HTR-8/SVneo (cell line): ENCODE measurements around the gene MR1.

Experiments
- DNase-seq: peaks from one replicate; pipeline ENCODE4 v3.0.0; 2011; ENCODE audit warnings: low spot score, mixed read lengths; ENCODE audit not compliant: insufficient read length
- FAIRE-seq: peaks from 2 replicates; lab custom pipeline; 2011; peaks lifted over from hg19 to GRCh38; lab: Jason Lieb, UNC

MR1 gene

GRCh38 chr1:181033799-181034451 lies at the start of gene MR1:
MR1 (plus strand) TSS chr1:181033983; CDS start chr1:181034008, 25 bp downstream.
- FAIRE-seq (no peak), DNase-seq (peak; percentile 88)

DNA sequence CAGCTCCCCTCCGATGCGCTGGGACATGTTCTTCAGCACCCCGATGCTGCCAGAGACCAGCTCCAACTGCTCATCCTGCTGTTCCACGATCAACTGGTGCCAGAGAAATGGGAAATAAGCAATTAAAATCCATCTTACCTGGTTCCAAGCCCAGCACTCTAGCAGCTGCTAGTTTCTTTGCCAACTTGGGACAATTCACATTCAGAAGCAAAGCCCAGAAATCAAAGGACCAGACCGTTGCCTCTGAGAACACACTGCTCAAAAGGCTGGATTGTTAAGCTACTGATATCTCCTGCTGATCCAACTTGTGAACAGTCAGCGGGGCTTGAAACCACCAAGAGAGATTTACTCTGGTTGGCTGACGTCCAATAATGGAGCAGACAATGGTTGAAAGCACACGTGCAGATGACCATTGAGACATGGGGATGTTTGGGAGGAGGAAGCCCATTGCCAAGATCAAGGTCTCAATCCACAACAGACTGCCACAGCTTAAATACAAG lies 45.5 kb upstream of the MR1 start:
- DNase-seq (no peak), FAIRE-seq (no peak)

DNA sequence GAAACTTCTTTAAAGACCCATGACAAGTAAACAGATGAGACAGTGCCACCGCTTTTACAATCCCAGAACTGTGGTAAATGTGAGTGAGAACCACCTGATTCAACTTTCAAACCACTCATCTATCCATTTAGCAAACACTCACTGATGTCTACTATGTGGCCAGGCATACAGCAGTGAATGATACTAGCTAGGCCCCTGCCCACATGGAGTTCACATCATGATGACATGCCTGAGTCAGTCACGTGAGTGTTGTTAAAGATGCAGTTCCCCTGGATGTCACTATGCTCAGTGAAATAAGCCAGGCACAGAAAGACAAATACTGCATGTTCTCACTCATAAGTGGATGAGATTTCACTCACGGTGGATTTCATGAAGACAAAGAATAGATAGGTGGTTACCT lies 39.5 kb upstream of the MR1 start:
- FAIRE-seq (peak; percentile 83), DNase-seq (no peak)

DNA sequence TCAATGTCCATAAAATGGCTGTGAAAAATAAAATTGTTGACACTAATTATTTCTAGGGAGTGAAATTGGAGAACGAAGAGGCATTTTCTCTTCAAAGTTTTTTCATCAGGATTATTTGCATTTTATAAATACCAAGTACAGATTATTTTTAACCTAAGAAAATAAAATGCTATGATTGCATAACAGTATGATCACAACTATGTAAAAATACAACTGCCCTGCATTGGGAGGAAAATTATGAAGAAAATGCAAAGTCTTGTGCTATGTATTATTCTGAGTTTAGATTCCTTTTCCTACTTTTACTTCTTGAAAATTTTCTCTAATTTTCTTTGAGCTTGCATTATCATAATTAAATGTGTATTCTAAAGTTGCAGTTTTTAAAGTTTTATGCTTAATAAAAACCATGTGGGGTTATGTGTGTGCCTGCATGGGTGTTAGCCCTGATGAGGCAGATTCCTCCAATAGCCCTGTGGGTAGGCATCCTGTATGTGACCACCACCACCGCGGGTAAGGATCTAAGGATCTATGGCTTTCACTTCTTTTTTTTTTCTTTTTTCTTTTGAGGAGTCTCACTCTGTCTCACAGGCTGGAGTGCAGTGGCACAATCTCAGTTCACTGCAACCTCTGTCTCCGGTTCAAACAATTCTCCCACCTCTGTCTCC lies 35.8 kb upstream of the MR1 start:
- FAIRE-seq: no peak

DNA sequence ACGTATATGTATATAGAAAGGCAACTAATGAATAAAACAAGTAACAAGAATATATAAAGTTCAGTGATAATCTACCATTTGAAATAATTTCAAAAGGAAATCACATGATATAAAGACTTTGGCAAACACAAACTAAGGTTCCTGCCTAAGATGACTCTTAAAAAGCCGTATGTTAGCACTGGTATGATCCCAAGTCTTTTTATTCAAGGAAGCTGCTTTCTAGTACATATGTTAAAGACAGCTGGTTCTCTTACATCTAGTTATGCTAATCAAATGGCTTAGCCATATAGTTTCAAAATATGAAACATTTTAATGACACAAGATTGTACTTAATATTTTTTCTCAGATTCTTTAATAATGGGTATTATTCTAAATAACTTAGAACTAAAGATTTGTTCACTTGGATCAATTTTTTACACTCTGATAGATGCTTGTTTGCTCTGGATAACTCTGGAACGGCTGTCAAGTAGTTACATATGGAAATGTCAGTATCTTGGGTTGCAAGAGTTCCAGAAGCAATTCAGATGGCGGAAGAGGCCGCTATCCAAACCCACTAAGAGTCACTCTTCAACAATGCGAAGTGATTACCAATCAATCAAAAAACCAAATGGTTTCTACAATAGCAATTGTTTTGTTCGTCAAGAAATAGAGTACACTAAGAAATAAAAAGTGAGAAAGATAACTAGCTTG lies 32.5 kb upstream of the MR1 start:
- no peak for FAIRE-seq
- no peak for DNase-seq

More for the DNA sequence above, 35.8 kb upstream of the MR1 start:
- no peak for DNase-seq

DNA sequence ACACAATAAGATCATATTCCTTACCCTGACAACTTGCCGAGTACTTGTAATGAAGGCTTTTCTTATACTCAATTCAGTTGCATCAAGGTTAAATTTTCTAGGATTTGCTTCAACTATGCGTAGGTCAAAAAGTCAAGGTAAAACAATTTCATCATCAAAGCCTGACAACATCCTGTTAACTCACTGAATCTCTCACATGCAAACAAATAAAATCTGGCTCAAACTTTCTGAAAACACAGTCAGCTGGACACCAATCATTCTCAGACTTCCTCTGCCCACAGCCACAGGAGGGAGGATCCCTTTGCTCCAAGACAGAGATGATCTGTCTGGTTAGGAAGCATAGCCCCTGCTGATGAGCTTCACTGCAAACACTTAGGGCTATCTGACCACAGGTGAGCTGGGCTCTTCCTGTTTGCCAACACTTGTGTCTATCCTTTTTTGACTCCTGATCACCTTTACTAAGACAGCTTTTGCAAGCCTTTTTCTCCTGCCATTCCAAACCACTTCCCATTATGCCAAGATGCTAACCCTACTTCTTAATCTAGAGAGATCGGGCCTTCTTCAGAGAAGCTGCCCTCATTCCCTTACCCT lies 31.1 kb upstream of the MR1 start:
- no peak for FAIRE-seq
- DNase-seq: no peak

- FAIRE-seq: no peak
- peak; percentile 22 for DNase-seq
Measured at GRCh38 chr1:181010789-181011188, 23.0 kb upstream of the MR1 start.

DNA sequence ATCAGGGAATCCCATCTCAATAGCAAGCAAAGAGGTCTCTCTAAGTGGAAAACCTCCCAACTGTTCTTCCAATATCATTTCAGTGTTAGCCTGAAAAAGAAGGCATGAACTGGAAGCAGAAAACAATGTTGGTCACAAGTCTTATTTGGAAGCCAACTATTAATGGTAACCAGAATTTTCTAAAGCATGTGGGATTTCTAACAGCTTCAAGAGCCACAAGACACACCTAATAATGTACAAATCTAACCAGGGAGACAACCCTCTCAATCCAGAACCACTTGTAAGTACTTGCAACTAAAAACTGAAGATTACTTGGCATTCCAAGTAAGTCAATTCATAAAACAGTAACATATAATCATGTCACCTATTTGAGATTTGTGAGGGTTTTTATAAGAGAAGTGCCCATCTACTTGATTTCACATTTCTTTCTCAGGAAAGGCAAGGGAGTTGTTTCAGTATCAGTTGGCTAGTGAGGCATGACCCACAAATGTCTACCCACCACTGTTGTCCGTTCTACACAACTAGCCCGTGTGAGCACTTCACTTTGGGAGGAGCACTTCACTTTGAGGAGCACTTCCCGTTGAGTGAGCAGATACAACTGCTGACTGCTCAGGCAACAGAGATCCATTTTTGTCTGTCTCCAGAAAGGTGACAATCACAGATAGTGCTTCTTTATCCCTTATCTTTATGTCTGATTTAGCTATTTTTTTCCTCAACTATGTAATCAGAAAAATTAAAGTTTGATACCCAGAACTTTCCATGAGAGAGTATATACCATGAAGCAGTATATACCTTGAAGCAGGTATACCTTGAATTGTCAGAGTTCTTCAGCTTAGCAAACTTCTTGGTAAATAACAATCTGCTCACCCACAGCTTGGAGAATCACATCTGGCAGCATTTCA lies 22.2 kb upstream of the MR1 start:
- no peak for DNase-seq
- no peak for FAIRE-seq

GRCh38 chr1:181012203-181012745 lies 21.5 kb upstream of the MR1 start:
- FAIRE-seq (no peak), DNase-seq (no peak)

GRCh38 chr1:181013144-181013543 lies 20.6 kb upstream of the MR1 start:
- DNase-seq (no peak), FAIRE-seq (no peak)

- DNase-seq (no peak), FAIRE-seq (no peak)
Measured at GRCh38 chr1:181014477-181015250, 19.1 kb upstream of the MR1 start.

DNA sequence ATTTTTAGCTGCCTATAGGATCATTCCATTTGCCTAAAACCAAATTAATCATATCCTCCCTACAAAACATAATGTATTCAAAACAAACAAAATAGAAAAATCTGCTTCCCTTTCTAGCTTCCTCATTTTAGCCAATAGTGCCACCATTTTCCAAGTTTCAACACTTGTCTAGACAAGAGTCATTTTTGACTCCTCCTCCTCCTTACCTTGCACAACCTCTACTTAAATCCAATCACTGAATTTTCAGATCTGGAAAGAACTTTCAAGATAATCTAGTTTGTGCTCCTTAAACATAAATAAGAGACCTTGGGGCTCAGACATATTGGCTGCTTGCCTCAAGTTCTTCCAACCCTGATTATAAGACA lies 18.6 kb upstream of the MR1 start:
- DNase-seq: no peak
- no peak for FAIRE-seq

DNA sequence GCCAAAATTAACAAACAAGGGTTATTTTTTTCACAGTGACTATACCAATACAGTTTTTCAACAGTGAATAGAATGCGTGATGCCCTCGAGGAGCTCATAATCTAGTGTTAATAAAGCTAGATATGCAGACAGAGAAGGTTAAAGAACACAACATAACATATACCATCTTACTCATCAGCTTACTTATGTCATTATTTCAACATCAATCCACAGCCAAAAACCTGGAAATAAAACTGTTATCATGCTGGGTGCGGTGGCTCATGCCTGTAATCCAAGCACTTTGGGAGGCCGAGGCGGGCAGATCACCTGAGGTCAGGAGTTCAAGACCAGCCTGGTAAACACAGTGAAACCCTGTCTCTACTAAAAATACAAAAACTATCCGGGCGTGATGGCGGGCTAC lies 17.2 kb upstream of the MR1 start:
- FAIRE-seq (no peak), DNase-seq (no peak)

DNA sequence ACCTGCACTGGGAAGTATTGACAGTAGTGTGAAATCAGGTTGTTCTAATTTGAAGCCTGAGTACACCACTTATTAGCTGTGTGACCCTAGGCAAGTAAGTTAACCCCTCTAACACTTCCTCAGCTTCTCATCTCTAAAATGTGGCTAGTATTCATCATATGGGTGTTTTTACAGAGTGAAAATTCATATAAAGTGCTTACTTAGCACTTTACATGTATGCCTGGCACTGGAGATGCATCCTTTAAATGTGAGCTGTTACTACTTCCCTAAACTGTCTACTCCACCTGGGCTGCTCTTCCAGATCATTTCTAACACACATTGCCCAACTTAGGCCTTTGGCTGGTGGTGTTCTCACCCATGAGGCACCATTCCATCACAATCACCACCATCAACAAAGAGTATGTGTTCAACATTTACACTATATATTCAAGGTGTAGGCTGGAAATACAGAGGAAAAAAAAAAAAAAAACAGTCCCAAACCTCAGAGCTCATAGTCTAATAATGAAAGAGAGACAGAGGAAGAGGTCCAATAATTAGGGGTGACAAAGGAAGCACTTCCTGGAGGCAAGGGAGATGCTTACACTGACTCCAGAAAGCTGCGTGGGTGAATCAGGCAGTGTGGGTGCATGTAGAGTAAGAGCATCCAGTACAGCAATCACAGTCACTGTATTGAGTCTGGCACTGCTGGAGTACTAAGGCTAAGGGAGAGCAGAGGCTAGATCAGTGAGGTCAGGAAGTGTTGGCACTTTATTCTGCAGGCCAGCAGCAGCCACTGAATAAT lies 14.7 kb upstream of the MR1 start:
- DNase-seq (no peak), FAIRE-seq (no peak)

- FAIRE-seq: no peak
Measured at GRCh38 chr1:181021159-181021558, 12.6 kb upstream of the MR1 start.

GRCh38 chr1:181021811-181022434 lies 11.9 kb upstream of the MR1 start:
- peak; percentile 74 for DNase-seq
- FAIRE-seq: no peak

More at GRCh38 chr1:181021159-181021558, 12.6 kb upstream of the MR1 start:
- DNase-seq: no peak

GRCh38 chr1:181023265-181024057 lies 10.3 kb upstream of the MR1 start:
- FAIRE-seq (no peak), DNase-seq (no peak)
